ENCODE measurements around the gene LBHD2.

DNA sequence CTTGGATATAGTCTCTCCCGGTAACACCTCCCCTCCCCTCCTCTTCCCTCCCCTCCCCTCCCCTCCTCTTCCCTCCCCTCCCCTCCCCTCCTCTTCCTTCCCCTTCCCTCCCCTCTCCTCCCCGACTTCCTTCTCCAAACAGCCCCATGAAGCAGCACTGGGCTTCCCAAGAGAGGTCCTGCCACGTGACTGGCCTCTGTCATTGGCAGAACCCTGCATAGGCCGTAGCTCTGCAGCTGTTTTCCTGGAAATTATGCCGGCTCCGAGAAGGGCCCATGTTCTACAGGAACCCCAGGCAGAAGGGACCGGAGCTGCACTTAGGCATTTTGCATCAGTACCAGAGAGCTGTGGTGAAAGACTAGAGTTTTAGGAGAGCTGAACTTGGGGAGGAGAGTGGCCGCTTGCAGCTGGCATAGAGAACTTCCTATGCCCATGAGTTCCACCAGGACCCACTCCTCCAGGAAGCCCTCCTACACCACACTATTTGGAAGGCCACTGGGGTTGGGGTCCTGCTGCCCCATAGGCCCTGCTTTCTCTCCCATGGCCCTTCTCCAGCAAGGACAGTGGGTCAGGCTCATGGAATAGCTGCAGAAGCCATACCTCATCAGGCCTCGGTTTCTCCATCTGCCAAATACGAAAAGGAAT, 34.1 kb downstream of the LBHD2 start:
- TF ChIP-seq, protein P1, sequence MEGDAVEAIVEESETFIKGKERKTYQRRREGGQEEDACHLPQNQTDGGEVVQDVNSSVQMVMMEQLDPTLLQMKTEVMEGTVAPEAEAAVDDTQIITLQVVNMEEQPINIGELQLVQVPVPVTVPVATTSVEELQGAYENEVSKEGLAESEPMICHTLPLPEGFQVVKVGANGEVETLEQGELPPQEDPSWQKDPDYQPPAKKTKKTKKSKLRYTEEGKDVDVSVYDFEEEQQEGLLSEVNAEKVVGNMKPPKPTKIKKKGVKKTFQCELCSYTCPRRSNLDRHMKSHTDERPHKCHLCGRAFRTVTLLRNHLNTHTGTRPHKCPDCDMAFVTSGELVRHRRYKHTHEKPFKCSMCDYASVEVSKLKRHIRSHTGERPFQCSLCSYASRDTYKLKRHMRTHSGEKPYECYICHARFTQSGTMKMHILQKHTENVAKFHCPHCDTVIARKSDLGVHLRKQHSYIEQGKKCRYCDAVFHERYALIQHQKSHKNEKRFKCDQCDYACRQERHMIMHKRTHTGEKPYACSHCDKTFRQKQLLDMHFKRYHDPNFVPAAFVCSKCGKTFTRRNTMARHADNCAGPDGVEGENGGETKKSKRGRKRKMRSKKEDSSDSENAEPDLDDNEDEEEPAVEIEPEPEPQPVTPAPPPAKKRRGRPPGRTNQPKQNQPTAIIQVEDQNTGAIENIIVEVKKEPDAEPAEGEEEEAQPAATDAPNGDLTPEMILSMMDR (optimal IDR thresholded peaks at IDR 0.05 in 1 of 3, IDR thresholded peaks at IDR 0.05 in 1 of 3, conservative IDR thresholded peaks at IDR 0.05 in 1 of 3; ENCODE audit: extremely low read depth in 1 of 3, insufficient read depth in 2 of 3, low read length in 3 of 3), result no peak
- TF ChIP-seq EZH2 (IDR thresholded peaks at IDR 0.05; ENCODE audit: low read length), result no peak

Measured in keratinocyte (primary cell).